Hepatocyte (in vitro differentiated cells): ENCODE measurements around the gene EDC3.

ENCODE experiments used
- CTCF ChIP-seq: fragments of 200-600 bp; sonication (generic); IDR thresholded peaks from 2 replicates; pipeline ENCODE4 v1.5.1; 2016; ENCODE audit warnings: antibody characterized with exemption, mild to moderate bottlenecking; ENCODE audit not compliant: poor library complexity
- EZH2 ChIP-seq: fragments of 200-600 bp; sonication (generic); IDR thresholded peaks from 2 replicates; pipeline ENCODE4 v1.6.1; 2016; ENCODE audit warnings: antibody characterized with exemption, mild to moderate bottlenecking, borderline replicate concordance

- TF ChIP-seq CTCF (no peak), EZH2 (no peak)
Observed at GRCh38 chr15:74643665-74644204, 52.1 kb downstream of the EDC3 start.
